Natural killer cell (primary cell): Measurements from ENCODE around the gene POR. TPM values are rescaled to one million over a fixed set of nuclear protein-coding genes. Genes with fewer than 3 reads are reported as not detected.
A peak's percentile ranks its signal among the peaks of the same experiment; 100 is the strongest.

Experiments used
- ATAC-seq, 3 donors: fragments of 150-1000 bp in 2 of 3; fragments of 200-7000 bp in 1 of 3; cut with Tn5 transposase; 1 replicate in 1 of 3; 2 replicates in 2 of 3; pipeline ENCODE4 v1.10.0; 2021; ENCODE audit warnings: mild to moderate bottlenecking in 2 of 3, moderate library complexity in 2 of 3
- DNase-seq, 2 donors: peaks; one replicate each; pipeline versions ENCODE4 v3.0.0 to v3.0.0-alpha.2; 2013 to 2021; ENCODE audit warnings: mixed read lengths in 1 of 2
- H3K27ac ChIP-seq: one replicate; pipeline ENCODE4 v1.5.1; 2013; ENCODE audit warnings: mild to moderate bottlenecking, low read length
- H3K27me3 ChIP-seq: one replicate; pipeline ENCODE4 v1.6.1; 2013; ENCODE audit warnings: low read length; ENCODE audit not compliant: control insufficient read depth, insufficient read depth
- H3K36me3 ChIP-seq: one replicate; pipeline ENCODE4 v1.6.1; 2013; ENCODE audit warnings: low read length; ENCODE audit not compliant: control insufficient read depth, insufficient read depth
- H3K4me1 ChIP-seq: one replicate; pipeline ENCODE4 v1.6.1; 2013; ENCODE audit warnings: low read length; ENCODE audit not compliant: control insufficient read depth, insufficient read depth
- H3K4me3 ChIP-seq: one replicate; pipeline ENCODE4 v1.5.1; 2013; ENCODE audit warnings: low read length
- H3K9me3 ChIP-seq: one replicate; pipeline ENCODE4 v1.6.1; 2013; ENCODE audit warnings: low read length; ENCODE audit not compliant: control insufficient read depth, insufficient read depth
- H3K27ac Mint-ChIP-seq, 2 donors: one replicate each; pipeline ENCODE4 v1.8.0; 2022; ENCODE audit warnings: mild to moderate bottlenecking in 2 of 2, mixed read lengths in 2 of 2, moderate library complexity in 1 of 2
- H3K27me3 Mint-ChIP-seq, 2 donors: one replicate each; pipeline ENCODE4 v1.8.0; 2022; ENCODE audit warnings: low read depth in 2 of 2, mixed read lengths in 2 of 2
- H3K36me3 Mint-ChIP-seq: one replicate; pipeline ENCODE4 v1.8.0; 2022; ENCODE audit warnings: mixed read lengths
- H3K4me1 Mint-ChIP-seq, 2 donors: one replicate each; pipeline ENCODE4 v1.8.0; 2022; ENCODE audit warnings: mixed read lengths in 2 of 2
- H3K4me3 Mint-ChIP-seq: one replicate; pipeline ENCODE4 v1.8.0; 2022; ENCODE audit warnings: mild to moderate bottlenecking, moderate library complexity, mixed read lengths
- H3K9me3 Mint-ChIP-seq, 2 donors: one replicate each; pipeline ENCODE4 v1.8.0; 2022; ENCODE audit warnings: mixed read lengths in 2 of 2
- WGBS: methylation state at CpG from one replicate; pipeline ENCODE4 v1.1.7; 2013; ENCODE audit warnings: missing lambda C conversion rate; ENCODE audit not compliant: insufficient coverage; 5-methylcytosine and 5-hydroxymethylcytosine counted together
- intact Hi-C: fragments of 100-400 bp; cut with micrococcal nuclease; formaldehyde crosslinking; loops from one replicate; pipeline ENCODE4 v1.14.2; 2022
- total RNA-seq, 4 donors: library from RNA; stranded (reverse); fragments of 120-200 nt in 1 of 4; gene quantifications; one replicate each; pipeline versions ENCODE4 v1.2.3 to v1.2.4, GENCODE V29; 2013 to 2022
- TF ChIP-seq, protein P1 (sequence below): fragments of 200-600 bp; IDR thresholded peaks from one replicate; pipeline ENCODE4 v1.8.0; 2022; ENCODE audit warnings: antibody characterized with exemption

POR gene
- total RNA-seq, 3 donors from 2014 or later (not counting 1 experiment from before 2014, with no cell fraction given) = 56.0 to 60.5 (median 58.3) TPM

DNA sequence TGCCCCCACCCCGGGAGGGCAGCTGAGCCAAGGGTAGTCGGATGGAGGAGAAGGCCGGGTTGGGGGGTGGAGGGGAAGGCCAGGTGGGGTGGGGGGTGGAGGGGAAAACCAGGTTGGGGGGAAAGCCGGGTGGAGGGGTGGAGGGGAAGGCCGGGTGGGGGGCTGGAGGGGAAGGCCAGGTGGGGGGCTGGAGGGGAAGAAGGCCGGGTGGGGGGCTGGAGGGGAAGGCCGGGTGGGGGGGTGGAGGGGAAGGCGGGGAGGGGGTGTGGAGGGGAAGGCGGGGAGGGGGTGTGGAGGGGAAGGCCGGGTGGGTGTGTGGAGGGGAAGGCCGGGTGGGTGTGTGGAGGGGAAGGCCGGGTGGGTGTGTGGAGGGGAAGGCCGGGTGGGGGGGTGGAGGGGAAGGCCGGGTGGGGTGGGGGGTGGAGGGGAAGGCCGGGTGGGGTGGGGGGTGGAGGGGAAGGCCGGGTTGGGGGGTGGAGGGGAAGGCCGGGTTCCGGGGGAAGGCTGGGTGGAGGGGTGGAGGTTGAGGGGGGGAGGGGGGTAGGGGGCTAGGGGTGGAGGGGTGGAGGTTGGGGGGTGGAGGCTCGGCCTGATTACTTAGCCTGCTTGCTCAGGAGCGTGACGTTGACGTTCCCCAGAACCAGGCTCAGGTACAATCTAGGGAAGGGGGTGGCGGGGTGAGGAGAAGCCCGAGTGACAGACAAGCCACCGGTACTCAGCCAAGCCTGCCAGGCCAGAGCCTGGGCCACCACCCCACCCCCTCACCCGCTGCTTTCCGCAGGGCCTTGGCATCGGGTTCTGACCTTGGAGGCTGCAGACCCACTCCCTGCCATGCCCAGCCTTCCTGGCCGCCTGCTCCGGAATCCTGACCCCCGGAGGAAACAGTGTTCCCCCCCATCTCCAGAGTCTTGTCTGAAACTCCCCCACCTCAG lies 73.9 kb downstream of the POR start:
- H3K27ac Mint-ChIP-seq = peak overlapping the region in 1 of 2 donors; percentile 80
- H3K27me3 ChIP-seq = no peaks in the 10 kb centered on the region
- intact Hi-C loops = no loop called here
- peaks cover 14% of the 10 kb centered on the region for H3K4me1 ChIP-seq
- H3K27me3 Mint-ChIP-seq = no peaks in the 10 kb centered on the region
- ATAC-seq = no peak
- DNase-seq = peak in 1 of 2 donors; percentile 60
- no peak overlapping the region for H3K4me3 Mint-ChIP-seq
- H3K9me3 ChIP-seq = no peaks in the 10 kb centered on the region
- H3K36me3 Mint-ChIP-seq = no peaks in the 10 kb centered on the region
- no peak overlapping the region for H3K27ac ChIP-seq
- WGBS = 91% methylated on average over 13 of the region's 31 CpGs
- no peak overlapping the region for H3K4me3 ChIP-seq
- H3K4me1 Mint-ChIP-seq = peaks cover 0 to 26% of the 10 kb centered on the region in 2 donors
- TF ChIP-seq, protein P1, sequence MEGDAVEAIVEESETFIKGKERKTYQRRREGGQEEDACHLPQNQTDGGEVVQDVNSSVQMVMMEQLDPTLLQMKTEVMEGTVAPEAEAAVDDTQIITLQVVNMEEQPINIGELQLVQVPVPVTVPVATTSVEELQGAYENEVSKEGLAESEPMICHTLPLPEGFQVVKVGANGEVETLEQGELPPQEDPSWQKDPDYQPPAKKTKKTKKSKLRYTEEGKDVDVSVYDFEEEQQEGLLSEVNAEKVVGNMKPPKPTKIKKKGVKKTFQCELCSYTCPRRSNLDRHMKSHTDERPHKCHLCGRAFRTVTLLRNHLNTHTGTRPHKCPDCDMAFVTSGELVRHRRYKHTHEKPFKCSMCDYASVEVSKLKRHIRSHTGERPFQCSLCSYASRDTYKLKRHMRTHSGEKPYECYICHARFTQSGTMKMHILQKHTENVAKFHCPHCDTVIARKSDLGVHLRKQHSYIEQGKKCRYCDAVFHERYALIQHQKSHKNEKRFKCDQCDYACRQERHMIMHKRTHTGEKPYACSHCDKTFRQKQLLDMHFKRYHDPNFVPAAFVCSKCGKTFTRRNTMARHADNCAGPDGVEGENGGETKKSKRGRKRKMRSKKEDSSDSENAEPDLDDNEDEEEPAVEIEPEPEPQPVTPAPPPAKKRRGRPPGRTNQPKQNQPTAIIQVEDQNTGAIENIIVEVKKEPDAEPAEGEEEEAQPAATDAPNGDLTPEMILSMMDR = no peak
- no peaks in the 10 kb centered on the region for H3K9me3 Mint-ChIP-seq
- H3K36me3 ChIP-seq = peaks cover 33% of the 10 kb centered on the region

DNA sequence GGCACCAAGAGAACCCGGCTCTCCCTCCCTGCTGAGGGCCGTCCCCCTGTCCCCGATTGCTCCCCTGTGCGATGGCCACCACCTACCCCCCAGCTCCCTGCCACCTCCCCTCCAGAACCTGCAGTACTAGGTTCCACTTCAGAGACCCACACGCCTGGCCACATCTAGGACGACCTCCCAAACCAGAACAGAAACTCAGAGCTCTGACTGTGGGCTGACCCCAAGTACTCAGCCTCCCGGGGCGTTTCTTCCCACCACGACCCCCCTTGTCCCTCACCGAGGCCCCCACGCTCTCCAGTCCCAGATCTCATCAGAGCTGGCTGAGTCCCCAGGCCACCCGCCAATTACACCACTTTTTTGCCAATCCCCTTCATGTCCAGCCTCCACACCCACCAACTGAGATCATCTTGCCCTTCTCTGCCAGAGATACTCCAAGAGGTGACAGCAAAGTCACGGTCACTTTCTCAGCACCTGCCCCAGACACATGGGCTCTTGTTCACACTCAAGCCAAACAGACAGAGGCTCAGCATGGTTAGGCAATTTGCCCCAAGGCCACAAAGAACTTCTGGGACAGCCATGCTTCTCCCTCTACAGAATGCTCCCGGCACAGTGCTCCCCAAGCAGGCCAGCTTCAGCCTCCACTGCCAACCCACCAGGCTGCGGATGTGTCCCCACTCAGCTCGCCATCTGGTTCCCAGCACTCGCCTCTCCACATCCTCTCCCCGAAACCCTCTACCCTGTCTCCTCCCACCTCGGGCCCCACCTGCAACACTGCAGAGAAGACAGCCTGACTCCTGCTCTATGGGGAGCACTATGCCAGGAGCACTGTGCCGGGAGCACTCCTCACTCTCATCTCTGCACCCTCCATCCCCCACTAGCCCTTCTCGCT lies 74.8 kb downstream of the POR start:
- H3K9me3 ChIP-seq = no peaks in the 10 kb centered on the region
- intact Hi-C loops = no loop called here
- H3K27ac ChIP-seq = no peak overlapping the region
- Mint-ChIP-seq H3K4me3 (no peak overlapping the region), H3K27me3 (no peaks in the 10 kb centered on the region), H3K9me3 (no peaks in the 10 kb centered on the region), H3K36me3 (no peaks in the 10 kb centered on the region), H3K4me1 (peaks cover 2 to 31% of the 10 kb centered on the region in 2 donors), H3K27ac (peak overlapping the region; percentile 4 to 80)
- ATAC-seq = no peak
- 67% methylated on average over 21 of the region's 21 CpGs for WGBS
- TF ChIP-seq, protein P1 = no peak
- H3K4me3 ChIP-seq = no peak overlapping the region
- no peak for DNase-seq
- peaks cover 26% of the 10 kb centered on the region for H3K36me3 ChIP-seq
- H3K27me3 ChIP-seq = no peaks in the 10 kb centered on the region
- H3K4me1 ChIP-seq = peaks cover 19% of the 10 kb centered on the region

DNA sequence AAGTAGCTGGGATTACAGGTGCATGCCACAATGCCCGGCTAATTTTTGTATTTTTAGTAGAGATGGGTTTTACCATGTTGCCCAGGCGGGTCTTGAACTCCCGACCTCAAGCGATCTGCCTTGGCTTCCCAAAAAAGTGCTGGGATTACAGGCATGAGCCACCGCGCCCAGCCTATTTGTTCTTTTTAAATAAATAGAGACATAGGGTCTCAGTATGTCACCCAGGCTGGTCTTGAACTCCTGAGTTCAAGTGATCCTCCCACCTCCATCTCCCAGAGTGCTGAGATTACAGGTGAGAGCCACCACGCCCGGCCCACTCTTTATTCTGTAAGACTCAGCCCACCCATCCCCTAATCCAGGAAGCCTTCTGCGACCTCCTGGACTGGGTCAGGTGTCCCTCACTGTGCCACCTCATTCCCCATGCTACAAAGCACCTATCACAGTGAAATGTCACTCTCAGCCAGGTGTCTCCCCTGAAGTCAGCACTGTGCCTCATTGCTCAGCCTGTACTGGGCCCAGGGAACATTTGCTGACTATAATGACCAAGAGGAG lies 76.7 kb downstream of the POR start:
- intact Hi-C loops = no loop called here
- H3K27me3 ChIP-seq = no peaks in the 10 kb centered on the region
- TF ChIP-seq, protein P1 = no peak

More for the DNA sequence above, 76.7 kb downstream of the POR start:
- Histone ChIP-seq H3K4me3 (no peak overlapping the region), H3K36me3 (peaks cover 14% of the 10 kb centered on the region), H3K4me1 (peaks cover 26% of the 10 kb centered on the region), H3K9me3 (no peaks in the 10 kb centered on the region), H3K27ac (no peak overlapping the region)
- peaks cover 6 to 40% of the 10 kb centered on the region in 2 donors for H3K4me1 Mint-ChIP-seq
- H3K27me3 Mint-ChIP-seq = no peaks in the 10 kb centered on the region
- H3K27ac Mint-ChIP-seq = peak overlapping the region in 1 of 2 donors; percentile 22
- H3K4me3 Mint-ChIP-seq = no peak overlapping the region
- no peaks in the 10 kb centered on the region for H3K9me3 Mint-ChIP-seq
- no peak for ATAC-seq
- 99% methylated on average over 9 of the region's 9 CpGs for WGBS
- no peaks in the 10 kb centered on the region for H3K36me3 Mint-ChIP-seq
- DNase-seq = no peak
